ENCODE results near the gene OR10A4. TPM values are rescaled to one million over a fixed set of nuclear protein-coding genes. Genes with fewer than 3 reads are reported as not detected.

The OR10A4 gene
- total and polyA plus RNA-seq, 2 of the 4 experiments (the other 2 are of a cell fraction), result not detected

DNA sequence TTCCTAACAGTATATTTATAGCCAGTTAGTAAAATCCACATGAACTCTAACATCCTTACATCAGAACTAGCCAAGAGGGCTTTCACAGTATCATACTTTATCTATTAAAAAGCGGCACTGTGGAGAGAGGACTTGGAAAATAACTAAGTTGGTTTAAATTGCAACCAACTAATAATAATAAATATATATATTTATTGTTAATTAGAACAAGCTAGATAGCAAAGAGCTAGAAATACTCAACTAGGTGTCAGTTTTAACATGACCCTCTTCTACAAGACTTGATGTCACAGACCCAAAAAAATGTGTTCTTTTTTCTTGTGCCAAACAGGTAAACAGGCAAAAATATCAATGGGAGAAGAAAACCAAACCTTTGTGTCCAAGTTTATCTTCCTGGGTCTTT is 44.3 kb downstream of the OR10A4 start, which contains the start of gene OR2D3:
TSS of gene OR2D3 (plus strand) at position 301 of the 400 bp plus-strand sequence. CDS start at position 301, 0 bp downstream.
- Histone ChIP-seq H4K20me1 (ENCODE audit: insufficient read depth, low read length) (no peaks in the 10 kb centered on the region), H3K4ac (ENCODE audit: low read depth, low read length) (no peak within 1 kb of the TSS), H3K4me2 (ENCODE audit: low read depth, low read length) (no peak within 1 kb of the TSS), H4K5ac (ENCODE audit: low read depth, low read length) (no peak within 1 kb of the TSS), H3K14ac (replicated peaks; ENCODE audit: low read depth, low read length) (no peak within 1 kb of the TSS), H3K18ac (ENCODE audit: low read depth, low read length) (no peak within 1 kb of the TSS), H4K8ac (ENCODE audit: low read depth in 2 of 2, low read length in 2 of 2) (no peak within 1 kb of the TSS), H2BK15ac (ENCODE audit: low read depth, low read length) (no peak within 1 kb of the TSS), H3K56ac (ENCODE audit: extremely low read depth, insufficient read depth, low read length) (no peak within 1 kb of the TSS), H3K27me3 (ENCODE audit: control insufficient read depth, insufficient read depth, low read length) (no peaks in the 10 kb centered on the region), H4K91ac (ENCODE audit: insufficient read depth, low read depth, low read length) (no peak within 1 kb of the TSS), H3K9me3 (ENCODE audit: control insufficient read depth, insufficient read depth, low read length) (no peaks in the 10 kb centered on the region), H3K9me1 (ENCODE audit: insufficient read depth, low read length) (no peaks in the 10 kb centered on the region), H3K4me1 (ENCODE audit: control insufficient read depth, insufficient read depth, low read length) (no peaks in the 10 kb centered on the region), H2BK120ac (ENCODE audit: low read depth, low read length) (no peak within 1 kb of the TSS), H2BK20ac (ENCODE audit: low read depth, low read length) (no peak within 1 kb of the TSS), H2AK9ac (replicated peaks; ENCODE audit: low read depth, low read length, poor library complexity) (no peak within 1 kb of the TSS), H3K4me3 (ENCODE audit: insufficient read depth, low read depth, low read length) (no peak within 1 kb of the TSS), H3K23ac (ENCODE audit: low read depth, low read length) (no peak within 1 kb of the TSS), H3K27ac (ENCODE audit: insufficient read depth, low read length) (no peak within 1 kb of the TSS), H2AFZ (replicated peaks; ENCODE audit: low read length, poor library complexity) (no peak within 1 kb of the TSS), H3K9ac (ENCODE audit: low read depth, low read length) (no peak within 1 kb of the TSS), H3K79me1 (ENCODE audit: low read depth in 1 of 2, low read length in 2 of 2) (no peaks in the 10 kb centered on the region), H2BK5ac (ENCODE audit: low read depth, low read length, poor library complexity, severe bottlenecking) (no peak within 1 kb of the TSS), H3K36me3 (ENCODE audit: control insufficient read depth, insufficient read depth, low read length) (no peaks in the 10 kb centered on the region), H2AK5ac (ENCODE audit: low read depth, low read length) (no peak within 1 kb of the TSS)
- WGBS, 2 experiments (ENCODE audit: extremely low coverage in 2 of 2, insufficient read length in 1 of 2), result no CpG with 5 or more reads among the region's 1 CpG
- in situ Hi-C loops (cut with MboI; ENCODE audit: low sequenced_read_pairs), result no loop called here
- dilution Hi-C loops (cut with HindIII; ENCODE audit: low sequenced_read_pairs, unreplicated experiment), result no loop called here
- intact Hi-C loops (cut with micrococcal nuclease), result no loop called here
- ATAC-seq (ENCODE audit: low read depth), result no peak
- CTCF ChIA-PET, result no interaction called here
- DNase-seq, result no peak
- BruUV-seq (replicated peaks), result no TSS peak
- TF ChIP-seq MAFK (IDR thresholded peaks at IDR 0.05; ENCODE audit: low read depth, low read length) (no peak), FOS (IDR thresholded peaks at IDR 0.05; ENCODE audit: low read depth, low read length) (no peak), CHD1 (IDR thresholded peaks at IDR 0.05; ENCODE audit: low read depth, low read length) (no peak), NFE2L2 (IDR thresholded peaks at IDR 0.05; ENCODE audit: low read depth, low read length) (no peak), CEBPB (IDR thresholded peaks at IDR 0.05; ENCODE audit: low read depth, low read length) (no peak), BHLHE40 (IDR thresholded peaks at IDR 0.05; ENCODE audit: low read depth, low read length) (no peak), RFX5 (IDR thresholded peaks at IDR 0.05; ENCODE audit: low read depth, low read length) (no peak), MXI1 (IDR thresholded peaks at IDR 0.05; ENCODE audit: borderline replicate concordance, low read depth, low read length) (no peak), RAD21 (IDR thresholded peaks at IDR 0.05; ENCODE audit: low read length) (no peak), ELK1 (IDR thresholded peaks at IDR 0.05; ENCODE audit: borderline replicate concordance, low read depth, low read length) (no peak)
- TF ChIP-seq, protein P1, sequence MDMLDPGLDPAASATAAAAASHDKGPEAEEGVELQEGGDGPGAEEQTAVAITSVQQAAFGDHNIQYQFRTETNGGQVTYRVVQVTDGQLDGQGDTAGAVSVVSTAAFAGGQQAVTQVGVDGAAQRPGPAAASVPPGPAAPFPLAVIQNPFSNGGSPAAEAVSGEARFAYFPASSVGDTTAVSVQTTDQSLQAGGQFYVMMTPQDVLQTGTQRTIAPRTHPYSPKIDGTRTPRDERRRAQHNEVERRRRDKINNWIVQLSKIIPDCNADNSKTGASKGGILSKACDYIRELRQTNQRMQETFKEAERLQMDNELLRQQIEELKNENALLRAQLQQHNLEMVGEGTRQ (IDR thresholded peaks at IDR 0.05; ENCODE audit: low read depth, low read length), result no peak
- POLR2A ChIA-PET (ENCODE audit: unreplicated experiment), result no interaction called here

Measured in IMR-90 (cell line).